Activated CD4-positive, alpha-beta T cell treated with anti-CD3 and anti-CD28 coated beads for 1 hour (primary cell): ENCODE measurements around the gene PTPRD.

Source experiments
- DNase-seq: peaks from one replicate; pipeline ENCODE4 v3.0.0-alpha.2; 2020

The PTPRD gene

GRCh38 chr9:10045598-10045997, 567.2 kb downstream of the PTPRD start:
- DNase-seq = no peak

- DNase-seq = no peak
Observed at GRCh38 chr9:10041726-10042229, 571.0 kb downstream of the PTPRD start.

- DNase-seq = no peak
Observed at GRCh38 chr9:10036095-10036494, 576.7 kb downstream of the PTPRD start.

- DNase-seq = no peak
Observed at GRCh38 chr9:10032166-10032565, 580.6 kb downstream of the PTPRD start.

GRCh38 chr9:10026443-10026984, 586.3 kb downstream of the PTPRD start:
- no peak for DNase-seq

- no peak for DNase-seq
Observed at GRCh38 chr9:10015755-10016154, 597.0 kb downstream of the PTPRD start.

GRCh38 chr9:10014889-10015288, 597.9 kb downstream of the PTPRD start:
- DNase-seq = no peak

GRCh38 chr9:10009401-10009800, 603.4 kb downstream of the PTPRD start:
- DNase-seq = no peak

GRCh38 chr9:10008101-10008799, 604.6 kb downstream of the PTPRD start:
- no peak for DNase-seq

- no peak for DNase-seq
Observed at GRCh38 chr9:10007356-10007755, 605.4 kb downstream of the PTPRD start.

GRCh38 chr9:10005206-10005605, 607.6 kb downstream of the PTPRD start:
- DNase-seq = no peak

- DNase-seq = no peak
Observed at GRCh38 chr9:10003047-10003446, 609.8 kb downstream of the PTPRD start.

- DNase-seq = no peak
Observed at GRCh38 chr9:10000669-10001068, 612.1 kb downstream of the PTPRD start.

- DNase-seq = no peak
Observed at GRCh38 chr9:9998491-9999287, 614.1 kb downstream of the PTPRD start.

GRCh38 chr9:9997585-9997984, 615.2 kb downstream of the PTPRD start:
- no peak for DNase-seq

- DNase-seq = no peak
Observed at GRCh38 chr9:9996259-9996658, 616.5 kb downstream of the PTPRD start.

- no peak for DNase-seq
Observed at GRCh38 chr9:9992936-9993335, 619.9 kb downstream of the PTPRD start.

GRCh38 chr9:9973062-9973461, 639.7 kb downstream of the PTPRD start:
- no peak for DNase-seq

GRCh38 chr9:9970514-9970913, 642.3 kb downstream of the PTPRD start:
- DNase-seq = no peak

GRCh38 chr9:9963841-9964240, 649.0 kb downstream of the PTPRD start:
- no peak for DNase-seq

GRCh38 chr9:9961934-9962333, 650.9 kb downstream of the PTPRD start:
- no peak for DNase-seq

- DNase-seq = no peak
Observed at GRCh38 chr9:9961487-9961886, 651.3 kb downstream of the PTPRD start.

GRCh38 chr9:9951556-9952160, 661.1 kb downstream of the PTPRD start:
- no peak for DNase-seq

GRCh38 chr9:9950813-9951212, 662.0 kb downstream of the PTPRD start:
- no peak for DNase-seq
